WTC11 (cell line): ENCODE data around the gene RARB.

Source experiments
- CBFB ChIP-seq: sonication (generic); formaldehyde crosslinking; IDR thresholded peaks from 2 replicates; pipeline ENCODE4 v1.8.1; 2022; ENCODE audit warnings: mild to moderate bottlenecking, low read depth, missing genetic modification reagents
- IRF2 ChIP-seq: sonication (generic); formaldehyde crosslinking; IDR thresholded peaks from 2 replicates; pipeline ENCODE4 v1.8.0; 2022; ENCODE audit warnings: low read depth, missing genetic modification reagents, borderline replicate concordance
- JUN ChIP-seq: sonication (generic); formaldehyde crosslinking; IDR thresholded peaks from 2 replicates; pipeline ENCODE4 v1.8.0; 2023; ENCODE audit warnings: mild to moderate bottlenecking, missing genetic modification reagents
- NFE2L1 ChIP-seq: sonication (generic); formaldehyde crosslinking; IDR thresholded peaks from 2 replicates; pipeline ENCODE4 v1.8.1; 2023; ENCODE audit warnings: missing genetic modification reagents
- ZNF423 ChIP-seq: fragments of 250-450 bp; sonication (Bioruptor Pico); IDR thresholded peaks from 2 replicates; pipeline ENCODE4 v2.1.2; 2022; ENCODE audit warnings: mild to moderate bottlenecking, moderate library complexity
- TF ChIP-seq, protein P1 (sequence below): fragments of 200-600 bp; IDR thresholded peaks from 2 replicates; pipeline ENCODE4 v1.8.0; 2022; ENCODE audit warnings: antibody characterized with exemption

DNA sequence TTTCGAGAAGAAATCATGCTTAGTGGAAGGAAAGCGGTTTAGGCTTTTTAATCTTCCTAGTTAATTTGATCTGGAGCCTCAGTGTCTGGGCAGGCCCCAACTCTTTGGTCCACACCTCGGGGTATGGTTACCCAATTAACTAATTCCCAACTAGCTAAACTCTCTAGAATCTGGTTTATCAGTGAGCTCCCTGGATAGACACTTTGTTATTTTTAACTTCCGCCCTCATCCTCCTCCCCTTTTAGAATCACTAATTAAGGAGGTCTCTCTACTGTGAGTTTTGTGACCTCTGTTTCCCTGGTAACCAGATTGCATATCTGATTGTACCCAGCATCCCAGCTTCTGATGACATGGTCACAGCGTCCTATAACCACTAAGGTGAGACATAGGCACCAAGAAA is 112.2 kb downstream of the RARB start:
- TF ChIP-seq ZNF423 (CRISPR knock-in tag) (no peak), JUN (CRISPR knock-in tag) (no peak), IRF2 (no peak), CBFB (CRISPR knock-in tag) (no peak), NFE2L1 (CRISPR knock-in tag) (no peak)
- TF ChIP-seq, protein P1, sequence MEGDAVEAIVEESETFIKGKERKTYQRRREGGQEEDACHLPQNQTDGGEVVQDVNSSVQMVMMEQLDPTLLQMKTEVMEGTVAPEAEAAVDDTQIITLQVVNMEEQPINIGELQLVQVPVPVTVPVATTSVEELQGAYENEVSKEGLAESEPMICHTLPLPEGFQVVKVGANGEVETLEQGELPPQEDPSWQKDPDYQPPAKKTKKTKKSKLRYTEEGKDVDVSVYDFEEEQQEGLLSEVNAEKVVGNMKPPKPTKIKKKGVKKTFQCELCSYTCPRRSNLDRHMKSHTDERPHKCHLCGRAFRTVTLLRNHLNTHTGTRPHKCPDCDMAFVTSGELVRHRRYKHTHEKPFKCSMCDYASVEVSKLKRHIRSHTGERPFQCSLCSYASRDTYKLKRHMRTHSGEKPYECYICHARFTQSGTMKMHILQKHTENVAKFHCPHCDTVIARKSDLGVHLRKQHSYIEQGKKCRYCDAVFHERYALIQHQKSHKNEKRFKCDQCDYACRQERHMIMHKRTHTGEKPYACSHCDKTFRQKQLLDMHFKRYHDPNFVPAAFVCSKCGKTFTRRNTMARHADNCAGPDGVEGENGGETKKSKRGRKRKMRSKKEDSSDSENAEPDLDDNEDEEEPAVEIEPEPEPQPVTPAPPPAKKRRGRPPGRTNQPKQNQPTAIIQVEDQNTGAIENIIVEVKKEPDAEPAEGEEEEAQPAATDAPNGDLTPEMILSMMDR: no peak
